ENCODE measurements around the gene SYNDIG1. TPM values are rescaled to one million over a fixed set of nuclear protein-coding genes. Genes with fewer than 3 reads are reported as not detected.

Gene SYNDIG1
- polyA plus RNA-seq, 1 experiment, result not detected

GRCh38 chr20:24677626-24678315, 208.3 kb downstream of the SYNDIG1 start:
- DNase-seq (ENCODE audit: low read depth, low spot score), result no peak
- Histone ChIP-seq H3K4me3 (ENCODE audit: low read depth, low read length) (no peak overlapping the region), H3K27me3 (ENCODE audit: control insufficient read depth, insufficient read depth, low read length) (no peaks in the 10 kb centered on the region), H3K9me3 (ENCODE audit: control insufficient read depth, insufficient read depth, low read length) (no peaks in the 10 kb centered on the region; the same call in 1 of the 2 replicates), H3K27ac (ENCODE audit: low read depth, low read length) (no peak overlapping the region)
- no peak for TF ChIP-seq CTCF (IDR thresholded peaks at IDR 0.05; ENCODE audit: low read depth, low read length)
- ChIA-PET CTCF (no interaction called here), POLR2A (no interaction called here)

DNA sequence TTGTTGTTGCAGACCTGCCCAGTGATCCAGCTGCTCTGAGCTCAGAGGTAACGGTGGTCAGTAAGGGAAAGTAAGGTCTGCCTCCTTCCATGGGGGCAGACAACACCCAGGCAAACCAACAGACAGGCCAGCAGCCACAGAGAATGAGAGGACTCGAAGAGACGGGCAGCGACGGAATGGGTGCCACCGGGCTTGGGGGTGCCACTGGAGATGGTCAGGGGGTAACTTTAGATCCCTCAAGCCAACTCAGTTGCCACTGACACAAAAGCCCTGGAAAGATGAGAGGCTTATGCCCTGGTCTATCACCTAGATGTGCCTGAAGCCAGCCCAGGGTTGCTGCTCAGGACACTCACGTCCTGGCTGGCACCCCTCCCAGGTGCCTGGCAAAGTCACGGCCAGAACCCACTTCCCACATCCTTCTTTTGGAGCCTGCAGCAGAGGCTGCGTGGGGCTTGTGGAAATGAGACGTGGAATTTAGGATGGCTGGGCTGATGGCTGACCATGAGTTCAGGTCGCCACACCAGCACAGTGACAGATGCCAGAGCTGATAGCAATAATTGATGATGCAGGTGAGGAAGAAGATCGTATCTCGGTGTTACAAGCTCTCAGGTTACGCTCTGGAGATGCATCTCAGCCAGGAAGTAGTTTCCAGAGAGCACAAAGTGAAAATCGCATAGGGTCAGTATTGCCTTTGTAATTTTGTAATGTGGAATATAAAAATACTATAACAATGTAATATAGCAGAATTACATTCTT, 209.1 kb downstream of the SYNDIG1 start:
- H3K4me3 ChIP-seq (ENCODE audit: low read depth, low read length), result no peak overlapping the region
- H3K27me3 ChIP-seq (ENCODE audit: control insufficient read depth, insufficient read depth, low read length), result peaks cover 3% of the 10 kb centered on the region
- no peak for DNase-seq (ENCODE audit: low read depth, low spot score)
- no peaks in the 10 kb centered on the region; the same call in 1 of the 2 replicates for H3K9me3 ChIP-seq (ENCODE audit: control insufficient read depth, insufficient read depth, low read length)
- ChIA-PET POLR2A (no interaction called here), CTCF (no interaction called here)
- no peak for TF ChIP-seq CTCF (IDR thresholded peaks at IDR 0.05; ENCODE audit: low read depth, low read length)
- H3K27ac ChIP-seq (ENCODE audit: low read depth, low read length), result no peak overlapping the region

DNA sequence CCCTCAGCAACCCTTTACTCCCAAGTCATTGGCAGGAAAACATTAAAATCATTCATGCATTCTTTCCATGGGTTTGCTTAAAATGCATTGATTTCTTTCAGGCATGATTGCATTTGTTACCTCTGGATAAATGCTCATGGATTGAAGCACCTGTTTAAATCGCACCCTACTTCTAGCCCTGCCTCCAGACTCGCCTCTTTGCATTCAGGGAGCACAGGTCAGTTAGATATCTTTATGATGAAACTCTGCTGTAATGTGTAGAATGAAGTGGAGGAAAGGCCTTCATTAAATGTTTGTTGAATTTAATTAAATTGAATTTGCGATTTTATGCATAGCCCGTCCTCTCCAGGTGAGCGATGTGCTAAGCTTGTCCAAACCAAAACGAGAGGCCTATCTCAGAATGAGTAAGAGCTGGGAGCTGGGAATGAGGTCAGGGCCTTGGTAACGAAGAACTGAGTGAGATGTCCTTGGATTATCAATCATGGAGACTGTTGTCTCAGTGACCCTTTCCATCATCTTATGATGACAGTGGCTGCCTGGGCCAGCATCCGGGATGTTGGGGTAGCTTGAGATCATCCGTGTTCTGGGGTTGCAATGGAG, 210.1 kb downstream of the SYNDIG1 start:
- Histone ChIP-seq H3K4me3 (ENCODE audit: low read depth, low read length) (no peak overlapping the region), H3K27me3 (ENCODE audit: control insufficient read depth, insufficient read depth, low read length) (peaks cover 6% of the 10 kb centered on the region), H3K27ac (ENCODE audit: low read depth, low read length) (no peak overlapping the region), H3K9me3 (ENCODE audit: control insufficient read depth, insufficient read depth, low read length) (no peaks in the 10 kb centered on the region; the same call in 1 of the 2 replicates)
- CTCF ChIA-PET, result no interaction called here
- no peak for DNase-seq (ENCODE audit: low read depth, low spot score)
- no peak for TF ChIP-seq CTCF (IDR thresholded peaks at IDR 0.05; ENCODE audit: low read depth, low read length)
- POLR2A ChIA-PET, result no interaction called here

GRCh38 chr20:24681634-24682495, 212.4 kb downstream of the SYNDIG1 start:
- POLR2A ChIA-PET, result no interaction called here

More at GRCh38 chr20:24681634-24682495, 212.4 kb downstream of the SYNDIG1 start:
- H3K27me3 ChIP-seq (ENCODE audit: control insufficient read depth, insufficient read depth, low read length), result peaks cover 9% of the 10 kb centered on the region
- no peak overlapping the region for H3K27ac ChIP-seq (ENCODE audit: low read depth, low read length)
- TF ChIP-seq CTCF (IDR thresholded peaks at IDR 0.05; ENCODE audit: low read depth, low read length), result no peak
- CTCF ChIA-PET, result no interaction called here
- H3K4me3 ChIP-seq (ENCODE audit: low read depth, low read length), result no peak overlapping the region
- no peak for DNase-seq (ENCODE audit: low read depth, low spot score)
- no peaks in the 10 kb centered on the region; the same call in 1 of the 2 replicates for H3K9me3 ChIP-seq (ENCODE audit: control insufficient read depth, insufficient read depth, low read length)

All from AG04450 (cell line).